Activated CD4-positive, alpha-beta T cell treated with anti-CD3 and anti-CD28 coated beads for 4 hours (primary cell): Measurements from ENCODE around the gene PARN.

Experiments
- DNase-seq, 2 donors: peaks; one replicate each; pipeline ENCODE4 v3.0.0-alpha.2; 2020

PARN gene

DNA sequence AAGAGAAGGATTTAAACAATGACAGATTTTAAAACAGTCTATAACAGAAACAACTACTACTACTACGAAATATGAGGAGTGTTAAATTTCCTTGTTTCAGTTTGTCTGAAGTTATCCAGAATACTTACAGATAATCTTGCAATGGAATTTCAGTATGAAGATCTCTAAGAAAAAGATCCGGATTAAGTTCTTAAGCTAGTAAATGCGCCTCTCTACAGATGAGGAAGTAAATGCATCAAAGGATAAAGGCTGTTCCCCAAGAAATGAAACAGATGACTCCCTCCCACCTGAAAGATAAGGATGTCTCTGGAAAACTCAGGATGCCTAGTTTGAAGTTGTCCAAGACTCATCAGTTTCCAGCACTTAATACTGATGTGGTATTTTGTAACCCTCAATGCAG, 105.1 kb downstream of the PARN start:
- DNase-seq = no peak

DNA sequence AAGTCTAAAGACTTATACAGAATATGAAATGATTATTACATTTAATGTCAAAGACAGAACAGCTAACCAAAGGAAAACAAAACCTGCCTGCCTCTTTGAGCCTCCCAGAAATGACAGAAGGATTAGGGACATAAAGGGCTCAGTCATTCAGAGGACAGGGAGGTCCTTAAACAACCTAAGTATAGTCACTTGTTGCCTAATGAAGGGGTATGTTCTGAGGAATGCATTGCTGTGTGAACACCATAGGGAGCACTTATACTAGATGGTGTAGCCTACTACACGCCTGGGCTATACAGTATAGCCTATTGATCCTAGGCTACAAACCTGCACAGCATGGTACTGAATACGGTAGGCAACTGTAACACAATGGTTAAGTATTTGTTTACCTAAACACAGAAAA, 106.4 kb downstream of the PARN start:
- DNase-seq = no peak

GRCh38 chr16:14522671-14523070, 107.4 kb downstream of the PARN start:
- DNase-seq = no peak

DNA sequence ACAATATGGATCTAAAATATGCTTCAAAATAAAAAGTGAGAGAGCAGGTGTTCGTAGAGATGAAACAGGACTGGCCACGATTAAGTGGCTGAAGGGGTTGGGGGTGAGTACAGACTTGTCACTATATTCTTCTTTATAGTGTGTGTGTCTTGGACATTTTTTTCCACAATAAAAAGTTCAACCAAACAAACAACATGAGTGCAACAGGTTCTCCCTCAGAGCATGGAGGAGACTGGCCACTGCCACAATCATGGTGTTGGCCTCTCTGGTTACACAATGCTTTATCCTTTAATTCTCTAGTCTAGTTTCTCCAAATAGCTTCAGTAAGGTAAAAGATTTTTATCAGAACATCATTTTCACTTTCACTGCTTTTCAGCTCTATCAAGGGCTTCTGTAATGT, 109.3 kb downstream of the PARN start:
- DNase-seq = no peak

DNA sequence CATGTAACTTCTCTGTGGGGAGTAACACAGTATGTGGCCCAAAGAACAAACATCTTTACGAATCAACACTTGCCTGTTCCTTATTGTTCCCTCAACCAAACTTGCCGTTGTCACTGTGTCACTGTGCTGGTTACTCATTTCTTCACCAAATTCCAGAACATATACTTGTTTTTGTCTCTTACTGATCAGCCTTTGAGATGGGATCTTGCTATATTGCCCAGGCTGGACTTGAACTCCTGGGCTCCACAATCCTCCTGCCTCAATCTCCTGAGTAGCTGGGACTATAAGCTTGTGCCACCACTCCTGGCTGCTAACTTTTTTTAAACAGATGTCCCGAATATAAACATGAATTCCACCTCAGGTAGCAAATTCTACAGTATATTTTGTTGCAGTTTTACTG, 115.1 kb downstream of the PARN start:
- DNase-seq = no peak

DNA sequence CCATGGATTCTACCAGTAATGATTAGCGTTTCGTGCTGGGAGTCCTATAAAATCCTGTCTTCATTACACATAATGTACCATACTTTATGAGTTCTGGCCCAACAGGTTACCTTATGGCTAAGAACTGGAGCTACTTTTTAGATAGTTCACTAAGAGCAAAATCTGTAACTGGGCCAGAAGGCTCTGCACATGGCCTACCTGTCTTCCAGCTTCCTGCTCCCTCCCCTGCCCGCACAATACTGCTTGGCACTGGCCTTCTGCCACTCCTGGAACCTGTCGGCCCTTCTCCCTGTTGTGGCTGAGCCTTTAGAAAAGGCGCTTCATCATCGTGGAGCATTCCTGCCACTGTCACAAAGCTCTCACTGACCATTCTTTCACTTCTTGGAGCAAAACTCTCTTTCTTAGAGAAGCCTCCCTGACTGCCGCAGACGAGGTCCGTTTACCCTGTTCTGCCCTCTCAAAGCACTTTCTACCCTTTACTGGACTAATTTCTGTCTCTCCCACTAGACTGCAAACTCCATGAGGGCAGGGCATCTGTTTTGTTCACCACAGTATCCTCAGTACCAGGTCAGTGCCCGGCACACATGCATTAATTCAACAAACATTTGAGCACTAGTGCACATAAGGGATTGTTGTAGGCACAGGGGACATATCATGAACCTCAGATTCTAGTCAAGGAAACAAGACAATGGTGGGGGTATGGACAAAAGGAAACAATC, 116.5 kb downstream of the PARN start:
- DNase-seq = no peak

DNA sequence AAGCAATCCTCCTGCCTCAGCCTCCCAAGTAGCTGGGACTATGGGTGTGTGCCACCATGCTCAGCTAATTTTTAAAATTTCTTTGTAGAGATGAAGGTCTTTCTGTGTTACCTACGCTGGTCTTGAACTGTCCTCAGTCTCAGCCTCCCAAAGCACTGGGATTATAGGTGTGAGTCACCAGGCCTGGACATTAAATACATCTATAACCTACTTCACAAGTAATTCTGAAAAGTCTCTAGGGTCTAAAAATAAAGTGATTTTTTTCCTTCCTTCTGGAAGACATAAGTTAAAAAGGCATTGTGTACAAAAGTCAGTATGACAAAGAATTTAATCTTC, 118.3 kb downstream of the PARN start:
- no peak for DNase-seq

DNA sequence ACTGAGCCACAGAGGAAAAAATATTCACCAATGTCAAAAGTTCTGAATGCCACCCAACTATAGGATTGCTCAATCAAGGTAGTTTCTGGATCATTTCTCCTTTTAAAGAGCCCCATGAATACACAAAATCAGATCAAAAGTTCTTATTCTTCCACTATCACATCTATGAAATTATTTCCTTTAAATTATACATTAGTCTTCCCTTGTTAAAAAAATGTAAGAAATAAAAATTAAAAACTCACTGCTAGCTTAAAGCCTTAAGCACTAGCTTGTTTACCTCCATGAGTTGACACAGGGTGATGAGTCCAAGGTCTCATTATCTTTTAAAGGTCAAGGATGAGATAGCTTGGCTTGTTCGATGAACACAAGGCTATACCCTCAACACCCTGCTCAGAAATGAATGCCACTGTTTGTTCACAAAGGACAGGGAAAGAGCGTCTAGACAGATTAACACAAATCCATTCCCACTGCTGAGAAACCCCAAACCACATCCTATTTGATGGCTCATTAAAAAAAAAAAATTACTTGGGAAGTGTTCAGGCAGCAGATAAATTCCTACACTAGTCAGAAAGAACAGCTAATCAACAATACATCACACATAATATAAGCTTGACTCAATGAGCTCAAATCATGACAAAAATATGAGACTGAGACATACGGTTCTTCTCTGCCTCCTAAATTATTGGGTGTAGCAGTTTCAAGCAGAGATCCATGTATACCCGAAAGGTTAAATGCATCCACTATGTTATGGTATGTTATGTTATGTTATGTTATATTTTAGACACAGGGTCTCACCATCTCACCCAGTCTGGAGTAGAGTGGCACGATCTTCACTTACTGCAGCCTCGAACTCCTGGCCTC, 118.9 kb downstream of the PARN start:
- DNase-seq = no peak

DNA sequence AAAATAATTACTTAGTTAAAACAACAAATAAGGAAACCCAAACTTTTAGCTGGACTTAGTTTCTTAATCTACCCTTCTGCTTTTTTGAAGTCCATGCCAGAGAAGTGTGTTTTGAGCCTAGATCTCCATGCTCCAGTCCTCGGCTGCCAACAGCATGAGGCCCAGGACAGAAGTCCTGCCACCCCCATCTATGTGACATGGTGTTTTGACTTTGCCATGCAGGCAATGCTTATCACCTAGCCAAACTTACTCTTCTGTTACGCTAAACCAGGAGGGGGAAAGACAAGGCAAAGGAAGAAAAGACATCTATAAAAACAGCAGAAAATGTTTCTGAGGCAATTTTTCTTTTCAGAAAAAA, 119.5 kb downstream of the PARN start:
- DNase-seq = no peak

DNA sequence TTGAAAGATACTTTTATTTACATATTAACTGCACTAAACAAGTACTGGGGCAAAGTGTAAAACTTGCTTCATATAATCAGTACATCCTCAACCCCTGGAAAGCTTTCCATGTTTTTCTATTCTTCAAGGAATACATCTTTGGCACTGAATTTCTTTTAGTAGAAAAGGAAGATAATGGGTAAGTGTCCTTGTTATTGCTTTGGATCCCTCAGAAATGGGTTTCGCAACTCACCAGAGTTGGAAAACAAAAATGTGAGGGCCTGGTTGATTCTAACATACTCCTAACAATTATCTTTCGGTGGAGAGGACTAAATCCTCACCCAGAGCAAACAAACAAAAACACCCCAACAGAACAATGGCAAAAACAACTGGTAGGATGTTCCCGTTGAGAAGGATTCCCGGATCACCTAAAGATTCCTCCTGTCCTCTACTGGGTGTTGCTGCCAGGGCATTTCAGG, 120.4 kb downstream of the PARN start:
- no peak for DNase-seq

DNA sequence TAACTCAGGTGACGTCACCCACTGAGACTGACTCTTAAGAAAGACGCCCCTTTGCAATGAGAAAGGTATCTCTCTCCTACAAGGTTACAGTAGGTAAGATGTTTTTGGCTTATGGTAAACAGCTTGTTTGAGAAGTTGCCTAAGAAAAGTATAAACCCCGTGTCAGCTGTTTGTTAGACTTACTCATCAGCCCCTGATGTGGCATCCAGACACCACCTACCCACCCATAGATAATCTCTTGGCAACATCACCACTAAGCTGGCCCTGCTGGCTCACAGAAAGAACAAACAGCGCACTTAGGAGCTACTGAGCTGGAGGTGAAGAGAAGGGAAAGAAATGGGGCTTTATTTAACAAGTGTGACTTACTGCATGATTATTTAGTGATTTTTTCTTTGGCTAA, 121.0 kb downstream of the PARN start:
- no peak for DNase-seq

- no peak for DNase-seq
These were observed 124.2 kb downstream of the PARN start for GRCh38 chr16:14505846-14506245.

DNA sequence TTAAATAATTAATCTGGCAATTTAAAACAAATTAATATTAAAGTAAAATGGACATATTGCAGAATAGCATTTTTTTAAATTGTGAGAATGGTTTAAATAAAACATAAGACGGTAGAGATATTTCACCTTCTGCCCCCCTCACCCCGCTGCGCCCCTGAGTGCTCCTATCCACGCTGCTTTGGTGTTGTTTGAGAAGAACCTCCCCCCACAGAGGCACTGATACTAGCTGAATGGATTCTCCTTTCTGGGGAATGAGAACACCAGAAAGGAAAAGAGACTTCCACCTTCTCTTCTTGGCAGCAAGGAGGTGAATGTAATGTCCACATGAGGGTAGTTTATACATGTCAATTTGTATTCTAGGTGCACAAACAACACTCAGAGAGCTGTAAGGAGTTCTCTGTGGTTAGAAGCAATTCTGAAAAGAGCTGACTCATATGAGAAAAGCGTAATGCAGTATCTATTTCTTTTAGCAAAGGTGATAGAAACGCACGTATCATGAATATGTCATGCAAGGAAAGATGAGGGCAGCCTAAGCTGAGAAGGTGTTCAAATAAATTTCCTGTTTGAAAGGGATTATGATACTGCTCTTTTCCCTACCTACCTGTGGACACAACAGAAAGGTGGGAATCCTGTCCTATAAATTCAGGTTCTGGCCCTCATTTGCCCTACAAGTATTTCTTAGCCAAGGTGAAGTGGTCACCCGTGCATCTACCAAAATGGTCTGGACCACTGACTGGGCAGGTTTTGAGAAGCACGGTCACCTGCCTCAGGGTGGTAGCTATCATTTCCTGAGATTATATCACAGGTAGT, 126.9 kb downstream of the PARN start:
- DNase-seq = no peak

- no peak for DNase-seq
These were observed 127.7 kb downstream of the PARN start for GRCh38 chr16:14502256-14502875.

- no peak for DNase-seq
These were observed 128.5 kb downstream of the PARN start for GRCh38 chr16:14501331-14502255.

DNA sequence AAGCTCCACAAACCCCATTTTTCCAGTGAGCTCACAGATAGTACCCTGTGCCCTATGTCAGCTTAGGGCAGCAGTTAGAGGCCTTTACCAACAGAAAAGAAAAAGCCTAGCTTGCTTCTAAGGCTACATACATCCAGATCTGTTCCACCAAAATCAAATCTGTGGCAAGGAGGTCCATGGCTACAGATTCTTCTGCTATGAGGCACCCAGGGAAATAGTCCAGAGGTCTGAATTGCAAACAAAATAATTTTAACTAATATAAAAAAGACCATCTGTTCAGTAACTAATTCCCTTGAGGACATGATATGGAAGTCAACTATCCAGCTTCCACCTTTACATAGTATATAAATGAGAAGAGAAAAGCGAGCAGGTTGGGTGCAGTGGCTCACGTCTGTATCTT, 129.3 kb downstream of the PARN start:
- no peak for DNase-seq

- DNase-seq = no peak
These were observed 130.9 kb downstream of the PARN start for GRCh38 chr16:14499110-14499509.

GRCh38 chr16:14497245-14498082, 132.6 kb downstream of the PARN start:
- no peak for DNase-seq

DNA sequence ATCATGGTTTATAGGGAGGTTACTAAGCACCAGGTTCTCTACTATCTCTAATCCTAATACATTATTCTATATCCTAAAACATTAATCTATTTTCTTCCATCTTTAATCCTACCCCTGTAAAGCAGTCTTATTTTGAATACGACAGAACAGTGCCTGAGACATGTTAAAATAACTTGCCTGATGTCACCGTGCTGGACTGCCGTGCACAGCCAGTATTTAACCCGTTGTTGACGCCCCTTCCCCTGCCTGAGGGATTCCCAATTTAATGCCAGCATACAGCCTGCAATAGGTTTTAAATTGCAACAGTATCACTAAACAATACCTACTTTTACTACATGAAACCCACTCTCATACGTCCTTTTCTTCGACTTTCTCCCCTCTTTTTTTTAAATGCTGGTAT, 133.3 kb downstream of the PARN start:
- no peak for DNase-seq

DNA sequence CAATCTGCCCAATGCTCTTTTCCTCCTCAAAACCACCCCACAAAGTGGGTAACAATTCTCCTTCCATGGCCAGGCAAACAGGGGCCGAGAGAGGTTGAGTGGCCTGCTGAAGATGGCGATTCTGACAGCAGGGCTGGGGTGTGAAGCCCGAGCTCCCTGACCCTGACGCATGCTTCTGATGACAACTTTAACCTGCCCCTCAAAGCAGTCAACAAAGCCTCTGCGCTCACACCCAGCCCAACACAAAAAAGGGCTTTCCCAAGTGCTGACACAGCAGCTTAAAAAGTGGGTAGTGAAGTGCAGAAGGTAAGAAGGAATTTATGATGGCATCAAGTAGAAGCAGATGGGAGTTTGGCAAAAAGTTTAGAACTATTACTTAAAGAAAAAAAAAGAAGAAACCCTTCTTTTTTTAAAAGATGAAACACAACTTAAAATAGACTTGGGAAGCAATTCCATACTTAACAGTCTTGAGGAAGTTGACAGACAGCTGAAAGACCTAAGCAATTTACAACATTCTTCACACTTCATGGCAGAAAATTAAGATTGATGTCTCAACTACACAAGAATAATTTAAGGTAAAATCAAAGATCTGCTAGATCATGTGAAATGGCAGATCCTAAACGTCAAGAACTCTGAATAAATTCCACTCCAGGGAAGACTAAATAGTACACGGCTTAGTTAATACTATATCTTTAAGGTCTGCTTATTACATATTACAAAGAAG, 133.9 kb downstream of the PARN start:
- DNase-seq = no peak
